HUES6 (cell line): ENCODE measurements around the gene ZNF524.
"Not testable (repeated sequence)": the region's sequence is repeated elsewhere in the genome, so short reads cannot be mapped to it uniquely, and the experiment has no call there.

Experiments
- H3K27ac ChIP-seq: 2 replicates; pipeline ENCODE4 v1.7.0; 2013; ENCODE audit warnings: low read depth, mild to moderate bottlenecking, low read length, inconsistent platforms
- H3K27me3 ChIP-seq: 2 replicates; pipeline ENCODE4 v1.6.1; 2013; ENCODE audit warnings: low read length; ENCODE audit not compliant: control insufficient read depth, insufficient read depth
- H3K36me3 ChIP-seq: 2 replicates; pipeline ENCODE4 v1.6.1; 2013; ENCODE audit warnings: low read length; ENCODE audit not compliant: control insufficient read depth, insufficient read depth
- H3K4me1 ChIP-seq: 2 replicates; pipeline ENCODE4 v1.6.1; 2013; ENCODE audit warnings: low read length; ENCODE audit not compliant: control insufficient read depth, insufficient read depth
- H3K4me3 ChIP-seq: 2 replicates; pipeline ENCODE4 v1.5.1; 2013; ENCODE audit warnings: low read depth, low read length
- H3K9ac ChIP-seq: one replicate; pipeline ENCODE4 v1.6.1; 2013; ENCODE audit warnings: mild to moderate bottlenecking, low read length
- H3K9me3 ChIP-seq: 2 replicates; pipeline ENCODE4 v1.6.1; 2013; ENCODE audit warnings: low read depth, low read length; ENCODE audit not compliant: control insufficient read depth, insufficient read depth

Gene ZNF524

DNA sequence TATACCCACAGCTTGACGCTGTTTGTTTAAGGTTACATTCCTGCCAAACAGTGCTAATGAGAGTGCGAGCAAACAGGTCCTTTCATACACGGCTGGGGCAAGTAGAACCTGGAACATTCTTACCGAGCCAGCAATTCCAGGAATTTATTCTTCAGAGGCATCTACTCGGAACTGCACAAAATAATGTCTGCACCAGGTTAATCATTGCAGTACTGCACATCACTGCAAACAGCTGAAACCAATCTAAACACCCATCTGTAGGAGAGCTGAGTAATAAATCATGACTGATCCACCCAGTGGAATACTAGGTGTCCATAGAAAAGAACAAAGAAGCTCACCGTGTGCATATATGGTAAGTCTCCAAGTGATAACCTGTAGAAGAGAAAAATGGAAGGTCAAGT lies 18.3 kb upstream of the ZNF524 start:
- H3K9ac ChIP-seq = no peak overlapping the region
- H3K36me3 ChIP-seq = peaks cover 13% of the 10 kb centered on the region
- H3K9me3 ChIP-seq = no peaks in the 10 kb centered on the region
- H3K4me1 ChIP-seq = 0 out of 2 replicates have a peak, but pooled peaks cover 2% of the 10 kb centered on the region
- no peaks in the 10 kb centered on the region for H3K27me3 ChIP-seq
- no peak overlapping the region for H3K4me3 ChIP-seq
- no peak overlapping the region for H3K27ac ChIP-seq

DNA sequence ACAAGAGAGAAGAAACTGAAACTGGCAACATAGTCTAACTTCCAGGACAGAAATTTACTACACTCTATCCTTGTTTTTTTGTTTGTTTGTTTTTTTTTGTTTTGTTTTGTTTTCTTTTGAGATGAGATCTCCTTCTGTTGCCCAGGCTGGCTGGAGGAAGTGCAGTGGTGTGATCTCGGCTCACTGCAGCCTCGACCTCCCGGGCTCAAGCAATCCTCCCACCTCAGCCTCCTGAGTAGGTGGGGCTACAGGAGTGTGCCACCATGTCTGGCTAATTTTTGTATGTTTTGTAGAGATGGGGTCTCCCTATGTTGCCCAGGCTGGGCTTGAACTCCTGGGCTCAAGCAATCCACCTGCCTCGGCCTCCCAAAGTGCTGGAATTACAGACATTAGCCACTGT lies 17.8 kb upstream of the ZNF524 start:
- not testable (repeated sequence) for H3K36me3 ChIP-seq, H3K4me3 ChIP-seq, H3K27me3 ChIP-seq, H3K9me3 ChIP-seq, H3K4me1 ChIP-seq, H3K27ac ChIP-seq, H3K9ac ChIP-seq

GRCh38 chr19:55583897-55584296 lies 16.2 kb upstream of the ZNF524 start:
- not testable (repeated sequence) for H3K27ac ChIP-seq, H3K36me3 ChIP-seq, H3K4me1 ChIP-seq, H3K9ac ChIP-seq, H3K4me3 ChIP-seq, H3K27me3 ChIP-seq, H3K9me3 ChIP-seq

DNA sequence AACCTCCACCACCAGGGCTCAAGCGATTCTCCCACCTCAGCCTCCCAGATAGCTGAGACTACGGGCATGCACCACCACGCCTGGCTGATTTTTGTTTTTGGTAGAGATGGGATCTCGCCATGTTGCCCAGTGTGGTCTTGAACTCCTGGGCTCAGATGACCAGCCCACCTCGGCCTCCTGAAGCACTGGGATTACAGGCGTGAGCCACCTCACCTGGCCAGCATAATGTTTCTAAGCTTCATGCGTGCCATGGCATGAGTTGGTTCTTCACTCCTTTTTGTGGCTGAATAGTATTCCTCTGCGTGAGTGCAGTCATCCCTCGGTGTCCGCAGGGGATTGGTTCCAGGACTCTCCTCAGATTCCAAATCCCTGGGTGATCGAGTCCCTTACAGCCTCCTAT lies 15.2 kb upstream of the ZNF524 start:
- no peak overlapping the region for H3K9ac ChIP-seq

GRCh38 chr19:55585658-55586339 lies 14.3 kb upstream of the ZNF524 start:
- Histone ChIP-seq H3K4me1 (0 out of 2 replicates have a peak, but pooled peaks cover 9% of the 10 kb centered on the region), H3K9ac (peak overlapping the region; percentile 56), H3K36me3 (no peaks in the 10 kb centered on the region), H3K27me3 (no peaks in the 10 kb centered on the region), H3K4me3 (peak overlapping the region; percentile 80), H3K9me3 (no peaks in the 10 kb centered on the region), H3K27ac (no peak overlapping the region)

More for the DNA sequence above, 15.2 kb upstream of the ZNF524 start:
- Histone ChIP-seq H3K27ac (no peak overlapping the region), H3K9me3 (no peaks in the 10 kb centered on the region), H3K4me3 (no peak overlapping the region), H3K4me1 (0 out of 2 replicates have a peak, but pooled peaks cover 6% of the 10 kb centered on the region), H3K27me3 (no peaks in the 10 kb centered on the region), H3K36me3 (no peaks in the 10 kb centered on the region)

DNA sequence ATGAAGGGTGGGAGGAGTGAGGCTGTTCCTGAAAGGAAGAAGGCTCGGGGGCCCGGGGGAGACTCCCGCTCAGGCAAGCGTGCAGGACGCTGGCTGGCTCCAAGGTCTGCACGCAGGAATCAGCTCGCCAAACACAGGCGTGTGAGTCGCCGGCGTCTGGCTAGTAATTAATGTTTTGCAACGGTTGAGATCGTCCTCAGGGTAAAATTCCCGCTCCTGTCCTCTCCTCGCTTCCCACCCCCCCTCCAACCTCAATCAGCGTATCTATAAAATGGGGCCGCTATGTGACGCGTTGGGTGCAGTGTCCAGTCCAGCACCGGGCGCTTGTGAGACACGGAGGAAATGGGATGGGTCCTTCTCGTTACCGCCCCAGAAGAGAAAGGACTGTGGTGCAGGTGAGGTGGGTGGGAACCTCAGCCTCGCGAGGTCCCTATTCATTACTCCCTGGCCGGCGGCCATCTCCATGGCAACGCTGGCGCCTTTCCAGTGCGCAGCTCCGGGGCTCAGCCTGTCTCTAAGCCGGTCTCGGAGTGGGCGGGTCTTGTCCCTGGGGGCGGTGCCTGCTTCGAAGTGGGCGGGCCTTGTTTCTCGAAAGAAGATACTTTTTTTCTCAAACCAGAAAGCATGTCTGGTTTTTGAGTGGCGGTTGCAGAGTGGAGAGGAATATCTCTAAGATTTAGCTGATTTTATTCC lies 13.0 kb upstream of the ZNF524 start:
- Histone ChIP-seq H3K27ac (no peak overlapping the region), H3K4me3 (peak overlapping the region; percentile 62), H3K9ac (no peak overlapping the region), H3K4me1 (peaks cover 14% of the 10 kb centered on the region; the same call in 1 of the 2 replicates), H3K27me3 (no peaks in the 10 kb centered on the region), H3K36me3 (peaks cover under 1% of the 10 kb centered on the region; the same call in 1 of the 2 replicates), H3K9me3 (no peaks in the 10 kb centered on the region)

DNA sequence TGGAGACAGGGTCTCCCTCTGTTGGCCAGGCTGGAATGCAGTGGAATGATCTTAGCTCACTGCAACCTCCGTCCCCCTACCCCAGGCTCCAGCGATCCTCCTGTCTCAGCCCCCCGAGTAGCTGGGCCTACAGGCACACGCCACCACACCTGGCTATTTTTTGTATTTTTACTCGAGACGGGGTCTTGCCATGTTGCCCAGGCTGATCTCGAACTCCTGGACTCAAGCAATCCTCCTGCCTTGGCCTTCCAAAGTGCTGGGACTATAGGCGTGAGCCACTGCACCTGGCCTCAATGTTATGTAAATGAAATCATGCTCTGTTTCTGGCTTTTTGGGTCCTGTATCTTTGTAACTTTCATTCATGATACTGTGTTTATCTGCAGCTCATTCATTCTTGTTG lies 11.3 kb upstream of the ZNF524 start:
- Histone ChIP-seq H3K27ac (no peak overlapping the region), H3K36me3 (peaks cover 4% of the 10 kb centered on the region; the same call in 1 of the 2 replicates), H3K9me3 (no peaks in the 10 kb centered on the region), H3K4me1 (peaks cover 14% of the 10 kb centered on the region; the same call in 1 of the 2 replicates), H3K4me3 (no peak overlapping the region), H3K9ac (no peak overlapping the region), H3K27me3 (no peaks in the 10 kb centered on the region)

GRCh38 chr19:55590109-55590508 lies 10.0 kb upstream of the ZNF524 start:
- no peak overlapping the region for H3K27ac ChIP-seq
- no peak overlapping the region for H3K4me3 ChIP-seq
- no peak overlapping the region for H3K9ac ChIP-seq
- H3K27me3 ChIP-seq = no peaks in the 10 kb centered on the region
- H3K36me3 ChIP-seq = peaks cover 10% of the 10 kb centered on the region
- no peaks in the 10 kb centered on the region for H3K9me3 ChIP-seq
- peaks cover 14% of the 10 kb centered on the region; the same call in 1 of the 2 replicates for H3K4me1 ChIP-seq

GRCh38 chr19:55590617-55591016 lies 9.5 kb upstream of the ZNF524 start:
- Histone ChIP-seq H3K27ac (no peak overlapping the region), H3K9ac (no peak overlapping the region), H3K4me1 (peaks cover 11% of the 10 kb centered on the region; the same call in 1 of the 2 replicates), H3K36me3 (peaks cover 15% of the 10 kb centered on the region), H3K4me3 (no peak overlapping the region), H3K27me3 (no peaks in the 10 kb centered on the region), H3K9me3 (no peaks in the 10 kb centered on the region)

GRCh38 chr19:55591555-55591954 lies 8.5 kb upstream of the ZNF524 start:
- Histone ChIP-seq H3K36me3 (peaks cover 24% of the 10 kb centered on the region), H3K27ac (no peak overlapping the region), H3K9ac (no peak overlapping the region), H3K9me3 (no peaks in the 10 kb centered on the region), H3K27me3 (no peaks in the 10 kb centered on the region), H3K4me1 (peaks cover 11% of the 10 kb centered on the region; the same call in 1 of the 2 replicates), H3K4me3 (no peak overlapping the region)

DNA sequence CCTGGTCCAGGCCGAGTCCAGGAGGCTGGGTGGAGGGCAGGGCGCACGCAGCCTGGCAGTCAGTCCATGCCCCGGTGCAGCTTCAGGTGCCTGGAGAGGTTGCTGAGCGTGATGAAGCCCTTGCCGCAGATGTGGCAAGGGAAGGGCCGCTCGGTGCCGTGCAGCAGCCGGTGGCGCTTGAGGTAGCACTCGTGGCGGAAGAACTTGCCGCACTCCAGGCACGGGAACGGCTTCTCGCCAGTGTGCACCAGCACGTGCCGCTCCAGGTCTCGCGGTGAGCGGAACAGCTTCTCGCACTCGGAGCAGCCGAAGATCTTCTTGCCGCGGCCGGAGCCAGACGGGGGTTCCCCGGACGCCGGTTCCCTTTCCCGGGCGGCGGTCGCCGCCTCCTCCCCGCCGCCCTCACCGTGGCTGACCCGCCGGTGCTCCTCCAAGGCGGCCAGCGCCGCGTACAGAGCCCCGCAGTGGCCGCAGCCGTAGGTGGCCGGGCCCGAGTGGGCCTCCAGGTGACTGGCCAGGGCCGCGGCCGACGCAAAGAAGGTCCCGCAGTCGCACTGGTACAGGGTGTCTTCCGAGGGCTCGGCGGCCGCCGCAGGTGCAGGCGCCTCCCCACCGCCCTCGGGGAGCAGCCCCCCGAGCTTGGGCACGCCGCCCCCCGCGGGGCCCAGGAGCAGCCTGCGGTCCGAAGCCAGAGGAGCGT lies 7.5 kb upstream of the ZNF524 start:
- Histone ChIP-seq H3K9ac (no peak overlapping the region), H3K4me1 (peaks cover 11% of the 10 kb centered on the region; the same call in 1 of the 2 replicates), H3K27me3 (no peaks in the 10 kb centered on the region), H3K36me3 (peaks cover 24% of the 10 kb centered on the region), H3K4me3 (peak overlapping the region; percentile 4; the same call in 1 of the 2 replicates), H3K9me3 (no peaks in the 10 kb centered on the region), H3K27ac (no peak overlapping the region)
